WI38 (cell line): ENCODE measurements around the gene TNFAIP3.
"Not testable (repeated sequence)": the region's sequence is repeated elsewhere in the genome, so short reads cannot be mapped to it uniquely, and the experiment has no call there.

ENCODE experiments used
- H3K4me3 ChIP-seq: 2 replicates; pipeline ENCODE4 v1.5.1; 2011; ENCODE audit warnings: low read depth, mild to moderate bottlenecking, control low read depth, low read length
- TF ChIP-seq, protein P1 (sequence below): IDR thresholded peaks from 2 replicates; pipeline ENCODE4 v1.5.1; 2012; ENCODE audit warnings: low read depth, mild to moderate bottlenecking, control low read depth, low read length

The TNFAIP3 gene

GRCh38 chr6:137834508-137834907 lies 32.6 kb upstream of the TNFAIP3 start:
- TF ChIP-seq, protein P1, sequence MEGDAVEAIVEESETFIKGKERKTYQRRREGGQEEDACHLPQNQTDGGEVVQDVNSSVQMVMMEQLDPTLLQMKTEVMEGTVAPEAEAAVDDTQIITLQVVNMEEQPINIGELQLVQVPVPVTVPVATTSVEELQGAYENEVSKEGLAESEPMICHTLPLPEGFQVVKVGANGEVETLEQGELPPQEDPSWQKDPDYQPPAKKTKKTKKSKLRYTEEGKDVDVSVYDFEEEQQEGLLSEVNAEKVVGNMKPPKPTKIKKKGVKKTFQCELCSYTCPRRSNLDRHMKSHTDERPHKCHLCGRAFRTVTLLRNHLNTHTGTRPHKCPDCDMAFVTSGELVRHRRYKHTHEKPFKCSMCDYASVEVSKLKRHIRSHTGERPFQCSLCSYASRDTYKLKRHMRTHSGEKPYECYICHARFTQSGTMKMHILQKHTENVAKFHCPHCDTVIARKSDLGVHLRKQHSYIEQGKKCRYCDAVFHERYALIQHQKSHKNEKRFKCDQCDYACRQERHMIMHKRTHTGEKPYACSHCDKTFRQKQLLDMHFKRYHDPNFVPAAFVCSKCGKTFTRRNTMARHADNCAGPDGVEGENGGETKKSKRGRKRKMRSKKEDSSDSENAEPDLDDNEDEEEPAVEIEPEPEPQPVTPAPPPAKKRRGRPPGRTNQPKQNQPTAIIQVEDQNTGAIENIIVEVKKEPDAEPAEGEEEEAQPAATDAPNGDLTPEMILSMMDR, result no peak
- no peak overlapping the region for H3K4me3 ChIP-seq

DNA sequence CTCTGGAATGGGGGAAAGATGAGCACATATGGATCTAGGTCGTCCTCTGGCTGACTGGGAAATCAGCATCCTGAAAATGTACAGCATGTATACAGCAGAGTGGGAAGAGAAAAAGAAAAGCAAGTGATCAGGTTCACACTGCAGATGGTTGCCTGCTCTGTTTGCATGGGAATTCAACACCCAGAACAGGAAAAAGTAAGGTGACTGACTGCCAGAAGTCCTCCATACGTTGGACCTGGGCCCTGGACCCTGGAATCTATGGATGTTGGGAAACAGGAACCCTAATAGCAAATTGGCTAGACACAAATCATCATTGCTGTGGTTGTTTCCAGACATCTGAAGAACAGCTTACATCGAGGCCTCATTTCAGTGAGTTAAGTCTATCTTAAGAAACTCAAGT lies 30.3 kb upstream of the TNFAIP3 start:
- no peak overlapping the region for H3K4me3 ChIP-seq
- TF ChIP-seq, protein P1, result no peak

GRCh38 chr6:137838090-137838489 lies 29.0 kb upstream of the TNFAIP3 start:
- not testable (repeated sequence) for H3K4me3 ChIP-seq

DNA sequence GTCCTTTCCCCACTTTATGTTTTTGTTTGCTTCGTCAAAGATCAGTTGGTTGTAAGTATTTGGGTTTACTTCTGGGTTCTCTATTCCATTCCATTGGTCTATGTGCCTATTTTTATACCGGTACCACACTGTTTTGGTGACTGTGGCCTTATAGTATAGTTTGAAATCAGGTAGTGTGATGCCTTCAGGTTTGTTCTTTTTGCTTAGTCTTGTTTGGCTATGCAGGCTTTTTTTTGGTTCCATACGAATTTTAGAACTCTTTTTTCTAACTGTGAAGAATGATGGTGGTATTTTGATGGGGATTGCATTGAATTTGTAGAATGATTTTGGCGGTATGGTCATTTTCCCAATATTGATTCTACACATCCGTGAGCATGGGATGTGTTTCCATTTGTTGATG lies 28.5 kb upstream of the TNFAIP3 start:
- not testable (repeated sequence) for H3K4me3 ChIP-seq

- no peak overlapping the region for H3K4me3 ChIP-seq
- TF ChIP-seq, protein P1, result no peak
Measured at GRCh38 chr6:137839076-137839475, 28.0 kb upstream of the TNFAIP3 start.

GRCh38 chr6:137840252-137840651 lies 26.8 kb upstream of the TNFAIP3 start:
- TF ChIP-seq, protein P1, result no peak
- H3K4me3 ChIP-seq, result no peak overlapping the region

DNA sequence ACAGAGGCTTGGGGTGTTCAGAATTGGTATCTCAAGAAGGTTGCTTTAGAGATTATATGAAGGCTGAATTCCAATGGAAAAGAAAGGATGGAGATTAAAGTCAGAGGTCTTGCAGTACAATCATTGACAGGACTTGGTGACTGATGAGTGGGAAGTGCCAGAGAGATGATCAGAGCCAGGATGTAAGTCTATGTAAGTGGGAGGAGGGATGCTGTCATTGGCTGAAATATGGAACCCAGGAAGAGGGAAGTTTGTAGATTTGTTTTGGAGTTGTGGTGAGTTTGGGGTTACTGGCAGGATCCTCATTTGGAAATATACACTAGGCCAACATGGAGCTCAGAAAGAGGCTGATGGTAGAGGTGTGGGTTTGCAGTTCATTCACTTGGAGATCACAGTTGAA lies 23.8 kb upstream of the TNFAIP3 start:
- H3K4me3 ChIP-seq, result no peak overlapping the region
- TF ChIP-seq, protein P1, result no peak

- not testable (repeated sequence) for H3K4me3 ChIP-seq
Measured at GRCh38 chr6:137844327-137844726, 22.7 kb upstream of the TNFAIP3 start.

- not testable (repeated sequence) for H3K4me3 ChIP-seq
Measured at GRCh38 chr6:137844773-137845172, 22.3 kb upstream of the TNFAIP3 start.

DNA sequence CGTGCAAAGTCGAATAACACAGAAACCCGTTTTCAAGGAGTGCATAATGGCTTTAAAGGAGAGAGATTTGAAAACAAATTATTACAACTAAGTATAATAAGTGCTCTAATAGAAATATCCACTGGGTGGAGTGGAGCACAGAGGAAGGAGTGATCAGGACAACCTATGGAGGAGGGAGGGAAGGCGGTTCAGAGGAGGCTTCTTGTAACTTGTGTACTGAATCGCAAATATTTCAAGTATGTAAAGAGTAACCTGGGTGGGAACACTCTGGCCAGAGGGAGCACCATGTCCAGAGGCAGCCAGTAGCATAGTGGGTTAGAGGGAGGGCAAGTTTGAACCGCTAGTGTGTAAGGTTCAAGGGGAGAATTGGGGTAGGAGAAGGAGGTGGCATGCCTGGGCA lies 21.6 kb upstream of the TNFAIP3 start:
- TF ChIP-seq, protein P1, result no peak
- H3K4me3 ChIP-seq, result no peak overlapping the region
